K562 (cell line): ENCODE measurements around the gene C1orf21. TPM values are rescaled to one million over a fixed set of nuclear protein-coding genes. Genes with fewer than 3 reads are reported as not detected.

Source experiments
- ATAC-seq: fragments of 200-7000 bp; cut with Tn5 transposase; 3 replicates; pipeline ENCODE4 v1.9.1; 2020; ENCODE audit warnings: moderate library complexity
- BruUV-seq: library from RNA; stranded (reverse); fragments of 400-500 nt; replicated peaks from 2 replicates; lab custom pipeline; 2021; lab: Mats Ljungman, UMichigan
- CTCF ChIA-PET: fragments of 300-600 bp; formaldehyde crosslinking; extraction: SDS; loops from one replicate; lab custom pipeline; 2021; ENCODE audit warnings: low intra/inter-chr PET ratio; lab: Yijun Ruan, JAX
- POLR2A ChIA-PET: fragments of 300-600, 350-650 bp; sonication (Branson Sonifier 250); formaldehyde crosslinking; extraction: SDS; loops from one replicate; lab custom pipeline; 2021; ENCODE audit warnings: antibody characterized with exemption, inconsistent platforms; lab: Yijun Ruan, JAX
- DNase-seq, 4 experiments: peaks; one replicate each; pipeline versions ENCODE4 v3.0.0 to v3.0.0-alpha.2; 2011 to 2018; ENCODE audit warnings: low spot score in 3 of 4, mixed read lengths in 3 of 4; ENCODE audit errors: extremely low read depth in 1 of 4
- FAIRE-seq: peaks from 2 replicates; lab custom pipeline; 2011; peaks lifted over from hg19 to GRCh38; lab: Jason Lieb, UNC
- H2AFZ ChIP-seq: 2 replicates; pipeline ENCODE4 v1.6.0; 2011; ENCODE audit warnings: low read depth, low read length, control low read depth, inconsistent platforms
- H3K27ac ChIP-seq: fragments of 200-600 bp; 3 replicates; pipeline ENCODE4 v1.8.0; 2011; ENCODE audit warnings: low read depth, mild to moderate bottlenecking, control low read depth, inconsistent platforms, low read length, moderate library complexity, mixed read lengths; ENCODE audit errors: extremely low read depth
- H3K27me3 ChIP-seq, 2 experiments: fragments of 300-600 bp in 1 of 2; 2 replicates in 1 of 2; 3 replicates in 1 of 2; pipeline versions ENCODE4 v1.6.0 to v1.8.0; 2011; ENCODE audit warnings: inconsistent platforms in 2 of 2, low read length in 2 of 2, mild to moderate bottlenecking in 1 of 2, mixed read lengths in 1 of 2, moderate library complexity in 1 of 2; ENCODE audit not compliant: control insufficient read depth in 2 of 2, insufficient read depth in 2 of 2
- H3K36me3 ChIP-seq: fragments of 300-600 bp; 3 replicates; pipeline ENCODE4 v1.8.0; 2011; ENCODE audit warnings: mild to moderate bottlenecking, low read length, inconsistent platforms; ENCODE audit not compliant: control insufficient read depth, insufficient read depth
- H3K4me1 ChIP-seq, 2 experiments: fragments of 200-600 bp in 1 of 2; replicated peaks in 1 of 2; 2 replicates in 1 of 2; 3 replicates in 1 of 2; pipeline versions ENCODE4 v1.5.1 to v1.8.0; 2011; ENCODE audit warnings: inconsistent platforms in 2 of 2, low read length in 2 of 2, mild to moderate bottlenecking in 1 of 2, mixed read lengths in 1 of 2, moderate library complexity in 1 of 2; ENCODE audit not compliant: control insufficient read depth in 2 of 2, insufficient read depth in 2 of 2
- H3K4me2 ChIP-seq: 2 replicates; pipeline ENCODE4 v1.6.1; 2011; ENCODE audit warnings: low read length, control low read depth, inconsistent platforms, mixed read lengths; ENCODE audit not compliant: insufficient read depth
- H3K4me3 ChIP-seq: fragments of 200-600 bp; sonication (generic), shearing (Covaris generic); 2 replicates; pipeline ENCODE4 v1.5.1; 2016; ENCODE audit warnings: control low read depth, inconsistent platforms
- H3K79me2 ChIP-seq: fragments of 200-600 bp; 3 replicates; pipeline ENCODE4 v1.8.0; 2011; ENCODE audit warnings: low read length, inconsistent platforms; ENCODE audit not compliant: control insufficient read depth, insufficient read depth
- H3K9ac ChIP-seq, 2 experiments: 2 replicates each; pipeline versions ENCODE4 v1.6.0 to v1.6.1; 2011; ENCODE audit warnings: low read depth in 2 of 2, low read length in 2 of 2, control low read depth in 1 of 2, inconsistent platforms in 1 of 2, mild to moderate bottlenecking in 1 of 2, mixed read lengths in 1 of 2; ENCODE audit not compliant: insufficient read depth in 1 of 2
- H3K9me1 ChIP-seq: one replicate; pipeline ENCODE4 v1.6.0; 2011; ENCODE audit warnings: inconsistent platforms, mild to moderate bottlenecking, low read length, moderate library complexity; ENCODE audit not compliant: control insufficient read depth, insufficient read depth
- H3K9me3 ChIP-seq: replicated peaks from 2 replicates; pipeline ENCODE4 v1.5.1; 2011; ENCODE audit warnings: low read depth, low read length, inconsistent platforms; ENCODE audit not compliant: control insufficient read depth, insufficient read depth
- H4K20me1 ChIP-seq: replicated peaks from 2 replicates; pipeline ENCODE4 v1.6.1; 2011; ENCODE audit warnings: low read length, inconsistent platforms, mixed read lengths; ENCODE audit not compliant: control insufficient read depth, insufficient read depth
- RBM15 ChIP-seq: fragments of 200-400 bp; formaldehyde crosslinking; IDR thresholded peaks from 2 replicates; pipeline ENCODE4 v1.6.1; 2018; ENCODE audit warnings: mild to moderate bottlenecking, low read length, moderate library complexity; ENCODE audit not compliant: insufficient read depth
- SIN3A ChIP-seq, 2 experiments: fragments of 150-350 bp in 1 of 2; IDR thresholded peaks; 2 replicates each; pipeline ENCODE4 v1.6.1; 2011 to 2016; ENCODE audit warnings: borderline replicate concordance in 2 of 2, low read depth in 2 of 2, low read length in 2 of 2, mild to moderate bottlenecking in 2 of 2, moderate library complexity in 2 of 2; ENCODE audit not compliant: control insufficient read depth in 1 of 2
- in situ Hi-C: fragments of 300-500 bp; cut with MboI; formaldehyde crosslinking; loops from 4 replicates; pipeline ENCODE4 v1.15.0; 2018; ENCODE audit warnings: inconsistent platforms, mixed read lengths
- intact Hi-C: fragments of 100-400 bp; cut with micrococcal nuclease; formaldehyde crosslinking; loops from 2 replicates; pipeline ENCODE4 v1.14.2; 2022
- polyA plus RNA-seq, 8 experiments: library from polyadenylated mRNA; depleted of rRNA in 4 of 8; stranded (reverse) in 5 of 8; unstranded in 3 of 8; fragments of >200 nt; fragmentation: Nextera tagmentation in 2 of 8; fragmentation: Illumina TruSeq in 1 of 8; extraction: Ambion mirVana in 2 of 8; extraction: Trizol in 1 of 8; gene quantifications; 2 replicates each; pipeline versions ENCODE4 v1.2.1 to v1.2.3, GENCODE V29; 2011 to 2014; ENCODE audit warnings: inconsistent platforms in 1 of 8, missing spikeins in 1 of 8
- total RNA-seq, 7 experiments: library from RNA; depleted of rRNA in 6 of 7; stranded (reverse); fragments of >200 nt in 6 of 7; fragmentation: Illumina TruSeq in 2 of 7; extraction: Trizol in 2 of 7; gene quantifications; 2 replicates each; pipeline versions ENCODE4 v1.2.1 to v1.2.3, GENCODE V29; 2011 to 2021; ENCODE audit warnings: low replicate concordance in 1 of 7
- TF ChIP-seq, protein P1 (sequence below): IDR thresholded peaks from 2 replicates; pipeline ENCODE4 v1.6.1; 2016; ENCODE audit warnings: missing genetic modification characterization, missing compliant biosample characterization

The C1orf21 gene
- total and polyA plus RNA-seq, 9 of the 15 experiments (the other 6 are each of a cell fraction or from before 2014, with no cell fraction given), result under 0.01 to 0.31 (median 0.07) TPM

DNA sequence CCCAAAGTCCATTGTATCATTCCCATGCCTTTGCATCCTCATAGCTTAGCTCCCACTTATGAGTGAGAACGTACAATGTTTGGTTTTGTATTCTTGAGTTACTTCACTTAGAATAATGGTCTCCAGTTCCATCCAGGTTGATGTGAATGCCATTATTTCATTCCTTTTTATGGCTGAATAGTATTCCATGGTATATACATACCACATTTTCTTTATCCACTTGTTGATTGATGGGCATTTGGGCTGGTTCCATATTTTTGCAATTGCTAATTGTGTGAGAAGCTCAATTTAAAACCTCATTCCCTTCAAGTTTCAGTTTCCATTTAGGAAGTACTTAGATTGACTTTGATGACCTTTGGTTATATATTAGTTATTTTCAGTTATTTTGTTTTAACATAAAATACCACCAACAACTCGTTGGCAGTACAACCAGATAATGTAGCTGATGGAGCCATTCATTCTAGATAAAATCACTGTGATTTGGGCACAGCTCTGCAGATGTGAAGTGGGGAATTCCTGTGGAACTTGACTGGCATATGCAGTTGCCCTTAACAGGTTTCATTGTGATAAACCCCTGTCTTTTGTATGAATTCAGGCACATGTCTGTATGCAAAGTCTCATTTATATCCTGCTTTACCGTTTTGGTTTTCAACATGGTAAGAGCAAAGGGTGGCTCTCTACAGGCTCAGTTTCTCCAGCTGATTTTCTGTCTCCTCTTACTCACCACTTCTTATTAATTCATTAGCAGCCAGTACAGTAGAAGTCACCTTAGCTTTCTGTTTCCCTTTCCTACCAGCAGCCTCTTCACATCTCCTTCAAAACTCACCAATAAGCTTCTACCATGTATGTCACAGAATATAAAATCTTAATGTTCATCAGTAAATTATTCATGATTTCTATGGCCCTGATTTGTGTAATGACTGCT, 170.9 kb downstream of the C1orf21 start (continued):
- TF ChIP-seq, protein P1, sequence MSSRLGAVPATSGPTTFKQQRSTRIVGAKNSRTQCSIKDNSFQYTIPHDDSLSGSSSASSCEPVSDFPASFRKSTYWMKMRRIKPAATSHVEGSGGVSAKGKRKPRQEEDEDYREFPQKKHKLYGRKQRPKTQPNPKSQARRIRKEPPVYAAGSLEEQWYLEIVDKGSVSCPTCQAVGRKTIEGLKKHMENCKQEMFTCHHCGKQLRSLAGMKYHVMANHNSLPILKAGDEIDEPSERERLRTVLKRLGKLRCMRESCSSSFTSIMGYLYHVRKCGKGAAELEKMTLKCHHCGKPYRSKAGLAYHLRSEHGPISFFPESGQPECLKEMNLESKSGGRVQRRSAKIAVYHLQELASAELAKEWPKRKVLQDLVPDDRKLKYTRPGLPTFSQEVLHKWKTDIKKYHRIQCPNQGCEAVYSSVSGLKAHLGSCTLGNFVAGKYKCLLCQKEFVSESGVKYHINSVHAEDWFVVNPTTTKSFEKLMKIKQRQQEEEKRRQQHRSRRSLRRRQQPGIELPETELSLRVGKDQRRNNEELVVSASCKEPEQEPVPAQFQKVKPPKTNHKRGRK (tag), result no peak

DNA sequence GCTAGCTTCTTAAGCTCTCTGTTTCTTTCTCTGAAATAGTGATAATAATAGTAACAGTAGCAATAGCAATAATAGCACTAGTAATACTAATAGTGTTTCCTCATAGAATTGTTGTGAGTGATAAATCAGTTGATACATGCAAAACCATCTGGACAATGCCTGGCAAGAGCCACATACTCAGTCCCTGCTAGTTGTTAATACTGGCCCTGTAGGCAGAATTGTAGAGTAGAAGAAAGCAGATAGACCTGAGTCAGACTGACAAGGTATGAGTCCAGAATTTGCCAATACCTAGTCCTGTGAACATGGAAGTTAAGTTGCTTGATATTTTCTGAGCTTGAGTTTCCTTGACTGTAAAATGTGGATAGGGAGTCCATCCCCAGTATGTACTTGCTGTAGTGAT, 171.9 kb downstream of the C1orf21 start:
- in situ Hi-C loops, result no loop called here
- POLR2A ChIA-PET, result no interaction called here
- TF ChIP-seq SIN3A (IDR thresholded peaks at IDR 0.05; ENCODE audit: borderline replicate concordance in 2 of 2, control insufficient read depth in 1 of 2, low read depth in 2 of 2, low read length in 2 of 2) (no peak), RBM15 (no peak)
- H3K27ac ChIP-seq, result no peak overlapping the region
- no peaks in the 10 kb centered on the region for H4K20me1 ChIP-seq
- H3K9ac ChIP-seq, result no peak overlapping the region
- no peak overlapping the region for H3K4me2 ChIP-seq
- no peak for DNase-seq
- H3K9me1 ChIP-seq, result no peaks in the 10 kb centered on the region
- no peaks in the 10 kb centered on the region for H3K27me3 ChIP-seq
- H3K4me1 ChIP-seq, result no peaks in the 10 kb centered on the region
- no TSS peak for BruUV-seq
- intact Hi-C loops, result no loop called here
- FAIRE-seq, result no peak
- H3K79me2 ChIP-seq, result no peaks in the 10 kb centered on the region
- H3K36me3 ChIP-seq, result no peaks in the 10 kb centered on the region
- no peaks in the 10 kb centered on the region for H3K9me3 ChIP-seq
- H2AFZ ChIP-seq, result no peak overlapping the region
- no peak for ATAC-seq
- CTCF ChIA-PET, result no interaction called here
- no peak overlapping the region for H3K4me3 ChIP-seq
